GM12878 (cell line): Measurements from ENCODE around the gene SLIRP. TPM values are rescaled to one million over a fixed set of nuclear protein-coding genes. Genes with fewer than 3 reads are reported as not detected.

Source experiments
- ATAC-seq: fragments of 200-7000 bp; cut with Tn5 transposase; 3 replicates; pipeline ENCODE4 v1.9.1; 2020; ENCODE audit warnings: mild to moderate bottlenecking, moderate library complexity
- BruUV-seq: library from RNA; stranded (reverse); fragments of 400-500 nt; replicated peaks from 2 replicates; lab custom pipeline; 2021; lab: Mats Ljungman, UMichigan
- CTCF ChIA-PET: fragments of 300-600 bp; sonication (Branson Sonifier 250); formaldehyde crosslinking; extraction: SDS; loops from one replicate; lab custom pipeline; 2021; ENCODE audit warnings: inconsistent platforms; lab: Yijun Ruan, JAX
- POLR2A ChIA-PET: fragments of 350-600 bp; formaldehyde crosslinking; extraction: SDS; loops from one replicate; lab custom pipeline; 2021; ENCODE audit warnings: inconsistent platforms; lab: Charles Lee
- RAD21 ChIA-PET: fragments of 300-600 bp; sonication (Branson Sonifier 250); formaldehyde crosslinking; loops from one replicate; lab custom pipeline; 2023; ENCODE audit warnings: antibody characterized with exemption; ENCODE audit not compliant: unreplicated experiment; lab: Charles Lee
- SMC1A ChIA-PET: fragments of 300-600 bp; sonication (Branson Sonifier 250); formaldehyde crosslinking; loops from one replicate; lab custom pipeline; 2023; ENCODE audit not compliant: unreplicated experiment, uncharacterized antibody; lab: Charles Lee
- DNase-seq: peaks from one replicate; pipeline ENCODE4 v3.0.0-alpha.2; 2011; ENCODE audit warnings: low read depth, low spot score
- FAIRE-seq: peaks from 3 replicates; lab custom pipeline; 2011; peaks lifted over from hg19 to GRCh38; lab: Jason Lieb, UNC
- H2AFZ ChIP-seq: 2 replicates; pipeline ENCODE4 v1.6.0; 2011; ENCODE audit warnings: low read depth, low read length, control low read depth; ENCODE audit not compliant: control insufficient read depth
- H3K27ac ChIP-seq: 2 replicates; pipeline ENCODE4 v1.5.1; 2011; ENCODE audit warnings: control low read depth; ENCODE audit not compliant: control insufficient read depth, insufficient read depth
- H3K27me3 ChIP-seq, 2 experiments: replicated peaks in 1 of 2; 2 replicates each; pipeline versions ENCODE4 v1.6.0 to v1.6.1; 2011; ENCODE audit warnings: low read length in 1 of 2; ENCODE audit not compliant: control insufficient read depth in 2 of 2, insufficient read depth in 2 of 2
- H3K36me3 ChIP-seq, 2 experiments: 2 replicates each; pipeline ENCODE4 v1.5.1; 2011; ENCODE audit warnings: low read length in 1 of 2; ENCODE audit not compliant: control insufficient read depth in 2 of 2, insufficient read depth in 2 of 2
- H3K4me1 ChIP-seq: 2 replicates; pipeline ENCODE4 v1.6.1; 2011; ENCODE audit warnings: mild to moderate bottlenecking, low read length, moderate library complexity, mixed read lengths; ENCODE audit not compliant: control insufficient read depth, insufficient read depth
- H3K4me2 ChIP-seq: 2 replicates; pipeline ENCODE4 v1.6.0; 2011; ENCODE audit warnings: control low read depth; ENCODE audit not compliant: control insufficient read depth, insufficient read depth
- H3K4me3 ChIP-seq: fragments of 200-600 bp; sonication (generic); 2 replicates; pipeline ENCODE4 v1.5.1; 2016
- H3K79me2 ChIP-seq: 2 replicates; pipeline ENCODE4 v1.6.0; 2011; ENCODE audit warnings: low read length; ENCODE audit not compliant: control insufficient read depth, insufficient read depth
- H3K9ac ChIP-seq: 2 replicates; pipeline ENCODE4 v1.8.0; 2011; ENCODE audit warnings: low read length, control low read depth, mixed read lengths; ENCODE audit not compliant: control insufficient read depth, insufficient read depth
- H3K9me3 ChIP-seq: replicated peaks from 3 replicates; pipeline ENCODE4 v1.5.1; 2011; ENCODE audit warnings: mild to moderate bottlenecking, low read length; ENCODE audit not compliant: control insufficient read depth, insufficient read depth
- H4K20me1 ChIP-seq: 2 replicates; pipeline ENCODE4 v1.6.0; 2011; ENCODE audit not compliant: control insufficient read depth, insufficient read depth
- CREB1 ChIP-seq: IDR thresholded peaks from 2 replicates; pipeline ENCODE4 v1.6.1; 2012; ENCODE audit warnings: low read depth, mild to moderate bottlenecking, inconsistent platforms
- DPF2 ChIP-seq: fragments of 450-650 bp; IDR thresholded peaks from 2 replicates; pipeline ENCODE4 v1.6.1; 2017; ENCODE audit warnings: mild to moderate bottlenecking
- HCFC1 ChIP-seq: fragments of 150-350 bp; IDR thresholded peaks from 2 replicates; pipeline ENCODE4 v1.6.1; 2014; ENCODE audit warnings: low read length
- HDGF ChIP-seq: fragments of 450-650 bp; IDR thresholded peaks from 2 replicates; pipeline ENCODE4 v1.6.1; 2016; ENCODE audit warnings: antibody characterized with exemption
- SIN3A ChIP-seq: IDR thresholded peaks from 2 replicates; pipeline ENCODE4 v1.6.1; 2012; ENCODE audit warnings: low read depth, low read length, improper control_type of control experiment
- SUZ12 ChIP-seq: fragments of 200-600 bp; sonication (generic); IDR thresholded peaks from one replicate; pipeline ENCODE4 v1.6.1; 2018; ENCODE audit warnings: antibody characterized with exemption, mild to moderate bottlenecking; ENCODE audit not compliant: unreplicated experiment
- ZNF207 ChIP-seq: fragments of 450-650 bp; IDR thresholded peaks from 2 replicates; pipeline ENCODE4 v1.6.1; 2014; ENCODE audit warnings: antibody characterized with exemption, mild to moderate bottlenecking, borderline replicate concordance
- WGBS: methylation state at CpG from one replicate; pipeline ENCODE4 v1.1.6; 2016; ENCODE audit warnings: low lambda C conversion rate; ENCODE audit not compliant: insufficient replicate concordance, insufficient coverage; ENCODE audit errors: missing lambda C conversion rate; 5-methylcytosine and 5-hydroxymethylcytosine counted together
- in situ Hi-C: fragments of 300-500 bp; cut with MboI; formaldehyde crosslinking; loops from 9 replicates; pipeline ENCODE4 v1.14.3; 2018; ENCODE audit warnings: mixed read lengths
- intact Hi-C: fragments of 100-400 bp; cut with micrococcal nuclease; formaldehyde crosslinking; loops from one replicate; pipeline ENCODE4 v1.14.2; 2022; ENCODE audit not compliant: unreplicated experiment
- polyA plus RNA-seq, 11 experiments: library from polyadenylated mRNA; depleted of rRNA in 4 of 11; unstranded in 6 of 11; stranded (reverse) in 5 of 11; fragments of >200 nt; fragmentation: Nextera tagmentation in 4 of 11; fragmentation: Illumina TruSeq in 1 of 11; extraction: Ambion mirVana in 4 of 11; extraction: Trizol in 1 of 11; gene quantifications; 1 replicate in 1 of 11; 2 replicates in 10 of 11; pipeline versions ENCODE4 v1.2.1 to v1.2.3, GENCODE V29; 2011 to 2016; ENCODE audit warnings: inconsistent platforms in 2 of 11, missing spikeins in 2 of 11, low read depth in 1 of 11
- total RNA-seq, 4 experiments: library from RNA; depleted of rRNA in 3 of 4; stranded (reverse); fragments of >200 nt in 3 of 4; fragmentation: Illumina TruSeq in 1 of 4; extraction: Trizol in 1 of 4; gene quantifications; 2 replicates each; pipeline versions ENCODE4 v1.2.1 to v1.2.3, GENCODE V29; 2013 to 2021
- TF ChIP-seq, protein P1 (sequence below): fragments of 450-650 bp; IDR thresholded peaks from 2 replicates; pipeline ENCODE4 v1.6.1; 2017; ENCODE audit warnings: mild to moderate bottlenecking, moderate library complexity
- TF ChIP-seq, protein P2 (sequence below): fragments of 450-650 bp; IDR thresholded peaks from 2 replicates; pipeline ENCODE4 v1.6.1; 2014; ENCODE audit warnings: mild to moderate bottlenecking
- TF ChIP-seq, protein P3 (sequence below): IDR thresholded peaks from 2 replicates; pipeline ENCODE4 v1.6.1; 2012; ENCODE audit warnings: low read depth, low read length, improper control_type of control experiment
- TF ChIP-seq, protein P4 (sequence below): IDR thresholded peaks from 2 replicates; pipeline ENCODE4 v1.6.1; 2012; ENCODE audit warnings: low read depth, low read length, improper control_type of control experiment
- TF ChIP-seq, protein P5 (sequence below): fragments of 450-650 bp; IDR thresholded peaks from 2 replicates; pipeline ENCODE4 v1.6.1; 2017; ENCODE audit warnings: borderline replicate concordance

The SLIRP gene
- total and polyA plus RNA-seq, 10 of the 15 experiments (the other 5 are each of a cell fraction or from before 2014, with no cell fraction given), result 196 to 1,510 (median 596) TPM

DNA sequence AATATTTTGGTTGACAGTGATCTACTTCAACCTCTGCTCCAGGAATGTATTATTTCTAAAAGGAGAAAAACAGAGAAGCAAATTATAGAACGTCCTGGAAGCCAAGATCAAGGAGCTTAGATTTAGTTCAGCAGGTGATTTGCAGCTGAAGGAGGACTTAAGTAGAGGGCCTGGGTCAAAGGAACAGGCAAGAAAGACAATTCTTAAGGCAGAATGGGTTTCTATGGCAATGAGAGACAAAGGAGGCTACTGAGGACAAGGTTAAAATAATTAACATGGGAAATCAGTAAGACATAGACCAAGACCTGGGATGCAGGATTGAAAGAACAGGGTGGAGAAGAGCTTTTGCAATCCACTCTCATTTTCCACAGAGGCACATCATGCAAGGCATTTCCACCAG lies 55.4 kb downstream of the SLIRP start (continued):
- TF ChIP-seq, protein P1, sequence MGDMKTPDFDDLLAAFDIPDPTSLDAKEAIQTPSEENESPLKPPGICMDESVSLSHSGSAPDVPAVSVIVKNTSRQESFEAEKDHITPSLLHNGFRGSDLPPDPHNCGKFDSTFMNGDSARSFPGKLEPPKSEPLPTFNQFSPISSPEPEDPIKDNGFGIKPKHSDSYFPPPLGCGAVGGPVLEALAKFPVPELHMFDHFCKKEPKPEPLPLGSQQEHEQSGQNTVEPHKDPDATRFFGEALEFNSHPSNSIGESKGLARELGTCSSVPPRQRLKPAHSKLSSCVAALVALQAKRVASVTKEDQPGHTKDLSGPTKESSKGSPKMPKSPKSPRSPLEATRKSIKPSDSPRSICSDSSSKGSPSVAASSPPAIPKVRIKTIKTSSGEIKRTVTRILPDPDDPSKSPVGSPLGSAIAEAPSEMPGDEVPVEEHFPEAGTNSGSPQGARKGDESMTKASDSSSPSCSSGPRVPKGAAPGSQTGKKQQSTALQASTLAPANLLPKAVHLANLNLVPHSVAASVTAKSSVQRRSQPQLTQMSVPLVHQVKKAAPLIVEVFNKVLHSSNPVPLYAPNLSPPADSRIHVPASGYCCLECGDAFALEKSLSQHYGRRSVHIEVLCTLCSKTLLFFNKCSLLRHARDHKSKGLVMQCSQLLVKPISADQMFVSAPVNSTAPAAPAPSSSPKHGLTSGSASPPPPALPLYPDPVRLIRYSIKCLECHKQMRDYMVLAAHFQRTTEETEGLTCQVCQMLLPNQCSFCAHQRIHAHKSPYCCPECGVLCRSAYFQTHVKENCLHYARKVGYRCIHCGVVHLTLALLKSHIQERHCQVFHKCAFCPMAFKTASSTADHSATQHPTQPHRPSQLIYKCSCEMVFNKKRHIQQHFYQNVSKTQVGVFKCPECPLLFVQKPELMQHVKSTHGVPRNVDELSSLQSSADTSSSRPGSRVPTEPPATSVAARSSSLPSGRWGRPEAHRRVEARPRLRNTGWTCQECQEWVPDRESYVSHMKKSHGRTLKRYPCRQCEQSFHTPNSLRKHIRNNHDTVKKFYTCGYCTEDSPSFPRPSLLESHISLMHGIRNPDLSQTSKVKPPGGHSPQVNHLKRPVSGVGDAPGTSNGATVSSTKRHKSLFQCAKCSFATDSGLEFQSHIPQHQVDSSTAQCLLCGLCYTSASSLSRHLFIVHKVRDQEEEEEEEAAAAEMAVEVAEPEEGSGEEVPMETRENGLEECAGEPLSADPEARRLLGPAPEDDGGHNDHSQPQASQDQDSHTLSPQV, result no peak
- TF ChIP-seq, protein P2, sequence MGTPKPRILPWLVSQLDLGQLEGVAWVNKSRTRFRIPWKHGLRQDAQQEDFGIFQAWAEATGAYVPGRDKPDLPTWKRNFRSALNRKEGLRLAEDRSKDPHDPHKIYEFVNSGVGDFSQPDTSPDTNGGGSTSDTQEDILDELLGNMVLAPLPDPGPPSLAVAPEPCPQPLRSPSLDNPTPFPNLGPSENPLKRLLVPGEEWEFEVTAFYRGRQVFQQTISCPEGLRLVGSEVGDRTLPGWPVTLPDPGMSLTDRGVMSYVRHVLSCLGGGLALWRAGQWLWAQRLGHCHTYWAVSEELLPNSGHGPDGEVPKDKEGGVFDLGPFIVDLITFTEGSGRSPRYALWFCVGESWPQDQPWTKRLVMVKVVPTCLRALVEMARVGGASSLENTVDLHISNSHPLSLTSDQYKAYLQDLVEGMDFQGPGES, result no peak
- TF ChIP-seq SIN3A, result no peak
- TF ChIP-seq CREB1, result no peak
- no peak for TF ChIP-seq ZNF207
- TF ChIP-seq HCFC1, result no peak
- no peak for TF ChIP-seq DPF2
- TF ChIP-seq, all 136 proteins: peak for 0

DNA sequence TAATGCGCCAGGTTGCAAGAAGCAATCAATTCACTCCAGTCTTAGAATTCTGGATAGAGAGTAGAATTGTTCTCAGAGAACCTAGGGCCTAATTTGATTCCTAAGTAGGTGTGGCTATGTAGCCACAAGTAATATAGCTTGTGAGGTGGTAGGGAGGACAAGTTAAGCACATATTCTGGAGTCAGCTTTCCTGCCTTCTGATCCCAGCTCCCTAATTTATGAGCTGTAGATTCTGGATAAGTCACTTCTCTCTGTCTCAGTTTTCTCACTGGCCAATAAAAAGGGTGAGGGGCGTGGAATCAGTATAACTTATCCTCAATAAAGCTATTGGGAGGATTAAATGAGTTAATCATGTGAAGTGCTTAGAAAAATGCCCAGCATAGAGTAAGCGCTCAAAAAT lies 56.1 kb downstream of the SLIRP start:
- H4K20me1 ChIP-seq, result no peaks in the 10 kb centered on the region
- H3K27me3 ChIP-seq, result no peaks in the 10 kb centered on the region
- no peak for ATAC-seq
- WGBS, result 64% methylated on average over 3 of the region's 3 CpGs
- no peaks in the 10 kb centered on the region for H3K36me3 ChIP-seq
- ChIA-PET POLR2A (no interaction called here), RAD21 (no interaction called here), SMC1A (interaction anchor here (1.5 kb wide), 1 partner anchor 35 kb away, joined by 3 read pairs; the partner anchor contains the start of gene ADCK1), CTCF (interaction anchor here (1.3 kb wide), 1 partner anchor 36 kb away, joined by 3 read pairs; the partner anchor contains the start of gene ADCK1)
- no peak overlapping the region for H3K9ac ChIP-seq
- in situ Hi-C loops (no loop called here), intact Hi-C loops (no loop called here)
- no peak overlapping the region for H3K27ac ChIP-seq
- no peak overlapping the region for H2AFZ ChIP-seq
- no TSS peak for BruUV-seq
- peaks cover 19% of the 10 kb centered on the region for H3K79me2 ChIP-seq
- H3K4me1 ChIP-seq, result peaks cover 2% of the 10 kb centered on the region
- H3K4me2 ChIP-seq, result no peak overlapping the region
- no peak for DNase-seq
- FAIRE-seq, result no peak
- no peaks in the 10 kb centered on the region for H3K9me3 ChIP-seq
- no peak overlapping the region for H3K4me3 ChIP-seq
- TF ChIP-seq SUZ12 (no peak), CREB1 (no peak), HDGF (no peak), HCFC1 (no peak)
- TF ChIP-seq, protein P3, sequence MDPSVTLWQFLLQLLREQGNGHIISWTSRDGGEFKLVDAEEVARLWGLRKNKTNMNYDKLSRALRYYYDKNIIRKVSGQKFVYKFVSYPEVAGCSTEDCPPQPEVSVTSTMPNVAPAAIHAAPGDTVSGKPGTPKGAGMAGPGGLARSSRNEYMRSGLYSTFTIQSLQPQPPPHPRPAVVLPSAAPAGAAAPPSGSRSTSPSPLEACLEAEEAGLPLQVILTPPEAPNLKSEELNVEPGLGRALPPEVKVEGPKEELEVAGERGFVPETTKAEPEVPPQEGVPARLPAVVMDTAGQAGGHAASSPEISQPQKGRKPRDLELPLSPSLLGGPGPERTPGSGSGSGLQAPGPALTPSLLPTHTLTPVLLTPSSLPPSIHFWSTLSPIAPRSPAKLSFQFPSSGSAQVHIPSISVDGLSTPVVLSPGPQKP, result no peak
- TF ChIP-seq, protein P4, sequence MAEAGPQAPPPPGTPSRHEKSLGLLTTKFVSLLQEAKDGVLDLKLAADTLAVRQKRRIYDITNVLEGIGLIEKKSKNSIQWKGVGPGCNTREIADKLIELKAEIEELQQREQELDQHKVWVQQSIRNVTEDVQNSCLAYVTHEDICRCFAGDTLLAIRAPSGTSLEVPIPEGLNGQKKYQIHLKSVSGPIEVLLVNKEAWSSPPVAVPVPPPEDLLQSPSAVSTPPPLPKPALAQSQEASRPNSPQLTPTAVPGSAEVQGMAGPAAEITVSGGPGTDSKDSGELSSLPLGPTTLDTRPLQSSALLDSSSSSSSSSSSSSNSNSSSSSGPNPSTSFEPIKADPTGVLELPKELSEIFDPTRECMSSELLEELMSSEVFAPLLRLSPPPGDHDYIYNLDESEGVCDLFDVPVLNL, result no peak
- TF ChIP-seq, protein P5, sequence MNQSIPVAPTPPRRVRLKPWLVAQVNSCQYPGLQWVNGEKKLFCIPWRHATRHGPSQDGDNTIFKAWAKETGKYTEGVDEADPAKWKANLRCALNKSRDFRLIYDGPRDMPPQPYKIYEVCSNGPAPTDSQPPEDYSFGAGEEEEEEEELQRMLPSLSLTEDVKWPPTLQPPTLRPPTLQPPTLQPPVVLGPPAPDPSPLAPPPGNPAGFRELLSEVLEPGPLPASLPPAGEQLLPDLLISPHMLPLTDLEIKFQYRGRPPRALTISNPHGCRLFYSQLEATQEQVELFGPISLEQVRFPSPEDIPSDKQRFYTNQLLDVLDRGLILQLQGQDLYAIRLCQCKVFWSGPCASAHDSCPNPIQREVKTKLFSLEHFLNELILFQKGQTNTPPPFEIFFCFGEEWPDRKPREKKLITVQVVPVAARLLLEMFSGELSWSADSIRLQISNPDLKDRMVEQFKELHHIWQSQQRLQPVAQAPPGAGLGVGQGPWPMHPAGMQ, result no peak
